ENCODE results near the gene ARHGAP22. TPM values are rescaled to one million over a fixed set of nuclear protein-coding genes. Genes with fewer than 3 reads are reported as not detected.

ARHGAP22 gene
- total RNA-seq, 1 experiment from 2014 or later: 13.5 TPM

DNA sequence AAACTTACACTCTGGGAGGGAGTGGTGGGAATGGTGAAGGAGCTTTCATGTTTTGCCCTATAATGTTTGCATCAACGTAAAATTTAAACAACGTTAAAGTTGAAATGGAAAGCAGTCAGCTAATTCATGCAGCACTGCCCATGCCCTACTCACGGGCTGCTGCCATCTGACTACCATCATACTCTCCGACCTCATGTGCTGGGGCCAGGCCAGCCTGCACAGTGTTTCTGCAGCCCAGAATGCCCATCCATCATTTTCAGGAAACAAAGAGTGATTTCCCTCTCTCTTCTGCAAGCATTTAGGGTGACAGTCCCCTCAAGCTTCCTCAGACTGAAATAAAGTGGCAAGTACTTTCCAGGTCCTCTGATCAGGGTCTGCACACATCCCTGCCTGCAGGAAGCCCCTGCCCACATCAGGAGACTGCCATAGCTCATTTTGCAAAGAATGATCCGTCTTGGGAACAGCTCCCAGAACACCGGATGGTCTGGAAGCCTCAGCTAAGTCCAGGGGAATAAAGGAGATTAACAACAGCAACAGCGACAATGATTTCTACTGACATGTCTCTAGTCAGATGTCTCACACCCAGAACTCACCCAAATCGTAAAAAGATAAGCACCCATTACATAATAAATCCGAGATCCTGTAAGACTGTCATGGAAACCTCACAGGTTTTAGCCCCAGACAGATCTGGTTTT is 40.3 kb downstream of the ARHGAP22 start:
- Mint-ChIP-seq H3K4me1 (ENCODE audit: low read depth, unreplicated experiment) (no peaks in the 10 kb centered on the region), H3K4me3 (ENCODE audit: unreplicated experiment) (no peak overlapping the region), H3K27ac (ENCODE audit: unreplicated experiment) (no peak overlapping the region), H3K27me3 (ENCODE audit: insufficient read depth, unreplicated experiment) (no peaks in the 10 kb centered on the region), H3K36me3 (ENCODE audit: insufficient read depth, unreplicated experiment) (no peaks in the 10 kb centered on the region), H3K9me3 (ENCODE audit: unreplicated experiment) (no peaks in the 10 kb centered on the region)
- TF ChIP-seq, protein P1, sequence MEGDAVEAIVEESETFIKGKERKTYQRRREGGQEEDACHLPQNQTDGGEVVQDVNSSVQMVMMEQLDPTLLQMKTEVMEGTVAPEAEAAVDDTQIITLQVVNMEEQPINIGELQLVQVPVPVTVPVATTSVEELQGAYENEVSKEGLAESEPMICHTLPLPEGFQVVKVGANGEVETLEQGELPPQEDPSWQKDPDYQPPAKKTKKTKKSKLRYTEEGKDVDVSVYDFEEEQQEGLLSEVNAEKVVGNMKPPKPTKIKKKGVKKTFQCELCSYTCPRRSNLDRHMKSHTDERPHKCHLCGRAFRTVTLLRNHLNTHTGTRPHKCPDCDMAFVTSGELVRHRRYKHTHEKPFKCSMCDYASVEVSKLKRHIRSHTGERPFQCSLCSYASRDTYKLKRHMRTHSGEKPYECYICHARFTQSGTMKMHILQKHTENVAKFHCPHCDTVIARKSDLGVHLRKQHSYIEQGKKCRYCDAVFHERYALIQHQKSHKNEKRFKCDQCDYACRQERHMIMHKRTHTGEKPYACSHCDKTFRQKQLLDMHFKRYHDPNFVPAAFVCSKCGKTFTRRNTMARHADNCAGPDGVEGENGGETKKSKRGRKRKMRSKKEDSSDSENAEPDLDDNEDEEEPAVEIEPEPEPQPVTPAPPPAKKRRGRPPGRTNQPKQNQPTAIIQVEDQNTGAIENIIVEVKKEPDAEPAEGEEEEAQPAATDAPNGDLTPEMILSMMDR (IDR thresholded peaks at IDR 0.05; ENCODE audit: insufficient read depth in 1 of 2, low read depth in 1 of 2, low read length in 1 of 2, severe bottlenecking in 1 of 2, unreplicated experiment in 1 of 2): no peak
- no peak for DNase-seq
- Histone ChIP-seq H3K27me3 (replicated peaks; ENCODE audit: control insufficient read depth, insufficient read depth, low read length) (no peaks in the 10 kb centered on the region; the same call in 1 of the 2 replicates), H3K4me1 (no peaks in the 10 kb centered on the region), H3K36me3 (ENCODE audit: control insufficient read depth, insufficient read depth, low read length) (no peaks in the 10 kb centered on the region), H3K9me3 (no peaks in the 10 kb centered on the region), H3K4me3 (ENCODE audit: low read depth, low read length) (no peak overlapping the region)
- intact Hi-C loops (cut with micrococcal nuclease; ENCODE audit: unreplicated experiment): no loop called here
- ChIA-PET CTCF (no interaction called here), POLR2A (no interaction called here)
- BruUV-seq (replicated peaks): no TSS peak

DNA sequence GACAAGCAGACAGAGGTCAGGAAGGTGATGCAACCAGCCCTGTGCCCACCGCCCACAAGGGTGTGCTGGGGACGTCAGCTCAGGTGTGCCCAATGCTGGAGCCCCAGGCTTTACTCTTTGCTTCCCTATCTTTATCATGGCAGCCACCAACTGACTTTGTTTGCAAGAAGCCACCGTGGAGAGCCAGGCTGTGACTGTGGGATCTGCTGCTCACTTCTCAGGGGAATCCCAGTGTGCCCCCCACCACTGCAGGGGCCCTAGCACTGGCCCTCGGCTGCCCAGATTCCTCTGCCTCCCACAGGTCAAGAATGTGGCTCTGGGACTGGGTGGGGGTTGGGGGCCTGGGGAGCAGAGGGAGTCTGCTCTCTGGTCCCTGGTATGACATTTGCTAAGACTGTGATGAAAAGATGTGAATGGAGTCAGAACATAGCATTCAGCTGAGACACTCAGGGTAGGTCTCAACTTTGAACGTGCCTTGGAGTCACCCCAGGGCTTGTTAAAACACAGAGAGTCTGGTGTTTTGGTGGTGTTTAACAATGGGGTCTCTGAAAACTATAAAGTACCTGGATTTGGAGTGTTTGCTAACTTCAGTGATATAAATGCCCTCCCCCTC is 47.3 kb downstream of the ARHGAP22 start:
- intact Hi-C loops (cut with micrococcal nuclease; ENCODE audit: unreplicated experiment): no loop called here
- Mint-ChIP-seq H3K27me3 (ENCODE audit: insufficient read depth, unreplicated experiment) (no peaks in the 10 kb centered on the region), H3K36me3 (ENCODE audit: insufficient read depth, unreplicated experiment) (no peaks in the 10 kb centered on the region), H3K9me3 (ENCODE audit: unreplicated experiment) (no peaks in the 10 kb centered on the region), H3K4me3 (ENCODE audit: unreplicated experiment) (no peak overlapping the region), H3K27ac (ENCODE audit: unreplicated experiment) (no peak overlapping the region), H3K4me1 (ENCODE audit: low read depth, unreplicated experiment) (no peaks in the 10 kb centered on the region)
- POLR2A ChIA-PET: no interaction called here
- no peaks in the 10 kb centered on the region for H3K36me3 ChIP-seq (ENCODE audit: control insufficient read depth, insufficient read depth, low read length)
- no TSS peak for BruUV-seq (replicated peaks)
- TF ChIP-seq, protein P1 (IDR thresholded peaks at IDR 0.05; ENCODE audit: insufficient read depth in 1 of 2, low read depth in 1 of 2, low read length in 1 of 2, severe bottlenecking in 1 of 2, unreplicated experiment in 1 of 2): no peak
- no peak overlapping the region for H3K4me3 ChIP-seq (ENCODE audit: low read depth, low read length)
- H3K4me1 ChIP-seq: no peaks in the 10 kb centered on the region
- DNase-seq: no peak
- CTCF ChIA-PET: no interaction called here
- H3K9me3 ChIP-seq: no peaks in the 10 kb centered on the region
- H3K27me3 ChIP-seq (replicated peaks; ENCODE audit: control insufficient read depth, insufficient read depth, low read length): no peaks in the 10 kb centered on the region

DNA sequence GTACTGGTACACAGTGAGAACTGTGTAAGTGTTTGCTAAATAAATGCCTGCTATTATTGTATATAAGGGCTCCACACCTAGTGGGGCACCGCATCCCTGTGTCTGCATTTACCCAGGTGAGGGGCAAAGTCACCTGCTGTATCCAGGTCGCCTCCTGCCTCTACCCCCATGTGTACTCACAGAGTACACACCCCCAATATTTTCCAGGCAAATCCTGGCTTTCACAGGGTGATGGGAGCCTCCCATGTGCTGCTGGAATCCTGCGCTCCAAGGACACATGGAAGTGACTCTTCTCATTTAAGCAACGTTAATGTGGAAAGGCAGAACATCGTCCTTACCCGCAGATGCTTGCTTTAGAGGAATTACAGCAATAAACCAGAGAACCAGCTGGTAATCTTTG is 48.2 kb downstream of the ARHGAP22 start:
- CTCF ChIA-PET: no interaction called here
- intact Hi-C loops (cut with micrococcal nuclease; ENCODE audit: unreplicated experiment): no loop called here

More for the DNA sequence above, 48.2 kb downstream of the ARHGAP22 start:
- POLR2A ChIA-PET: no interaction called here
- H3K4me1 Mint-ChIP-seq (ENCODE audit: low read depth, unreplicated experiment): no peaks in the 10 kb centered on the region
- H3K9me3 Mint-ChIP-seq (ENCODE audit: unreplicated experiment): no peaks in the 10 kb centered on the region
- BruUV-seq (replicated peaks): no TSS peak
- H3K27me3 ChIP-seq (replicated peaks; ENCODE audit: control insufficient read depth, insufficient read depth, low read length): no peaks in the 10 kb centered on the region
- no peaks in the 10 kb centered on the region for H3K9me3 ChIP-seq
- H3K4me3 Mint-ChIP-seq (ENCODE audit: unreplicated experiment): no peak overlapping the region
- TF ChIP-seq, protein P1 (IDR thresholded peaks at IDR 0.05; ENCODE audit: insufficient read depth in 1 of 2, low read depth in 1 of 2, low read length in 1 of 2, severe bottlenecking in 1 of 2, unreplicated experiment in 1 of 2): no peak
- DNase-seq: no peak
- H3K36me3 ChIP-seq (ENCODE audit: control insufficient read depth, insufficient read depth, low read length): no peaks in the 10 kb centered on the region
- H3K4me3 ChIP-seq (ENCODE audit: low read depth, low read length): no peak overlapping the region
- no peak overlapping the region for H3K27ac Mint-ChIP-seq (ENCODE audit: unreplicated experiment)
- no peaks in the 10 kb centered on the region for H3K36me3 Mint-ChIP-seq (ENCODE audit: insufficient read depth, unreplicated experiment)
- no peaks in the 10 kb centered on the region for H3K27me3 Mint-ChIP-seq (ENCODE audit: insufficient read depth, unreplicated experiment)
- H3K4me1 ChIP-seq: no peaks in the 10 kb centered on the region

Data from Caco-2 (cell line).